GM20431 (cell line): ENCODE measurements around the gene AP4E1.
"Not testable (repeated sequence)": the region's sequence is repeated elsewhere in the genome, so short reads cannot be mapped to it uniquely, and the experiment has no call there.

Source experiments
- in situ Hi-C: fragments of 300-500 bp; cut with MseI, MboI; formaldehyde crosslinking; loops from one replicate; pipeline ENCODE4 v1.15.0; 2020; ENCODE audit warnings: low sequenced_read_pairs; ENCODE audit not compliant: unreplicated experiment

Gene AP4E1

GRCh38 chr15:50908209-50909009, at the start of gene AP4E1:
Gene AP4E1 (plus strand): TSS chr15:50908683. CDS start chr15:50908779, 96 bp downstream.
- in situ Hi-C loops: no loop called here

GRCh38 chr15:50860824-50861223, 47.7 kb upstream of the AP4E1 start:
- in situ Hi-C loops: no loop called here

- in situ Hi-C loops: no loop called here
Observed at GRCh38 chr15:50862553-50862952, 45.9 kb upstream of the AP4E1 start.

GRCh38 chr15:50864873-50865272, 43.6 kb upstream of the AP4E1 start:
- in situ Hi-C loops: no loop called here

- in situ Hi-C loops: no loop called here
Observed at GRCh38 chr15:50865515-50866353, 42.7 kb upstream of the AP4E1 start.

GRCh38 chr15:50871832-50872231, 36.7 kb upstream of the AP4E1 start:
- in situ Hi-C loops: no loop called here

- in situ Hi-C loops: no loop called here
Observed at GRCh38 chr15:50872832-50873426, 35.6 kb upstream of the AP4E1 start.

GRCh38 chr15:50873935-50874361, 34.5 kb upstream of the AP4E1 start:
- in situ Hi-C loops: no loop called here

GRCh38 chr15:50875238-50875637, 33.2 kb upstream of the AP4E1 start:
- in situ Hi-C loops: not testable (repeated sequence)

- in situ Hi-C loops: no loop called here
Observed at GRCh38 chr15:50876260-50876988, 32.1 kb upstream of the AP4E1 start.

GRCh38 chr15:50876989-50877360, 31.5 kb upstream of the AP4E1 start:
- in situ Hi-C loops: no loop called here

GRCh38 chr15:50879016-50879617, 29.4 kb upstream of the AP4E1 start:
- in situ Hi-C loops: no loop called here

GRCh38 chr15:50880206-50880605, 28.3 kb upstream of the AP4E1 start:
- in situ Hi-C loops: no loop called here

- in situ Hi-C loops: no loop called here
Observed at GRCh38 chr15:50880651-50881114, 27.8 kb upstream of the AP4E1 start.

- in situ Hi-C loops: no loop called here
Observed at GRCh38 chr15:50881121-50882048, 27.1 kb upstream of the AP4E1 start.

GRCh38 chr15:50883903-50884302, 24.6 kb upstream of the AP4E1 start:
- in situ Hi-C loops: no loop called here

- in situ Hi-C loops: no loop called here
Observed at GRCh38 chr15:50884540-50884939, 23.9 kb upstream of the AP4E1 start.

- in situ Hi-C loops: no loop called here
Observed at GRCh38 chr15:50886139-50886467, 22.4 kb upstream of the AP4E1 start.
